ENCODE results near the gene TMEM130.

GRCh38 chr7:98899816-98900215 lies 30.0 kb upstream of the TMEM130 start:
- TF ChIP-seq CTCF (IDR thresholded peaks at IDR 0.05; ENCODE audit: poor library complexity, severe bottlenecking) (no peak), TAF1 (IDR thresholded peaks at IDR 0.05; ENCODE audit: low read depth) (no peak)

Measured in neural cell (in vitro differentiated cells).